Upper lobe of left lung (tissue), 4 donors: ENCODE measurements around the gene LSM8.

ENCODE experiments used
- CTCF ChIP-seq, 6 experiments: fragments of 450-650 bp in 4 of 6; fragments of 200-600 bp in 2 of 6; sonication (generic) in 2 of 6; IDR thresholded peaks; one replicate each; pipeline ENCODE4 v1.5.1; 2016 to 2019; ENCODE audit warnings: antibody characterized with exemption in 6 of 6
- EP300 ChIP-seq, 4 donors: sonication (generic); formaldehyde crosslinking; IDR thresholded peaks; one replicate each; pipeline ENCODE4 v1.5.1; 2017; ENCODE audit warnings: antibody characterized with exemption in 4 of 4, control low read depth in 2 of 4
- POLR2A ChIP-seq, 4 donors: fragments of 450-650 bp; IDR thresholded peaks; one replicate each; pipeline ENCODE4 v1.5.1; 2016 to 2017; ENCODE audit warnings: antibody characterized with exemption in 4 of 4, mild to moderate bottlenecking in 2 of 4

DNA sequence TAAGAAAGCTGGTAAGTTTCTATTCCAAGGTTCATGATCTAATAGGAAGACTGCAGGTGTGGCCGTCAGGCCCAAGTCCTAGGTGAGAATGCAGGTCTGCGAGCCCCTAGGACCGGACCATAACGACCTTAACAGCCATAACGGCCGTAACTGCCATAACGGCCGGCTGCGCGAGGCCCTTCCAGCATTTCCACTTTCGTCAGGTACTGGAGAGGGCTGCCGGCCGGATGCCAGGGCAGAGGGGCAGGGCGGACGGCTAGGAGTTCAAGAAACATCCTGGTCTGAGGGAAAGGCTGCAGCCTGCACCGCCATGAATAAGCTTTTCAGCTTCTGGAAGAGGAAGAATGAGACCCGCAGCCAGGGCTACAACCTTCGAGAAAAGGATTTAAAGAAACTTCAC lies 40.6 kb downstream of the LSM8 start, which contains the start of gene ANKRD7:
- TF ChIP-seq CTCF (IDR thresholded peaks at IDR 0.05), result no peak
- TF ChIP-seq POLR2A (IDR thresholded peaks at IDR 0.05), result no peak
- TF ChIP-seq EP300 (IDR thresholded peaks at IDR 0.05), result no peak
